Measurements from ENCODE around the gene BCHE. TPM values are rescaled to one million over a fixed set of nuclear protein-coding genes. Genes with fewer than 3 reads are reported as not detected.

The BCHE gene
- total RNA-seq, 2 experiments from 2014 or later: not detected

DNA sequence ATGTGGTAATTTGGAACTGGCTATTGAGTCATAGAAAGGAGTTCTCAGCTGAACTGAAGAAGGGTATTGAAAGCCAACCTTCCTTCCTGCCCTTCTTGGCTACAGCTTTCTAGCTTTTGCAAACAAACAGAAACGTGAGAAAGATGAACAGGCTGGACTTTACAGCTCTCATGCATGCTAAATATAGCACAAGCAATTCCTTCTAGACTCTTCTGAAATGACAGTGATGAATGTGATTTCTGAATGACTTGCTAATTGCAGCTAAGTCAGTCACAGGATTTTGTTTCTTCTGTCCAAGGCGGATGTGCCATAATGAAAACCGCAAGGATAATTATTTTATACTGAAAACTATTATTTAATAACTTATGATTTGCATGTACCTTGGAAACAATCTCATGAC is 36.3 kb downstream of the BCHE start:
- no peaks in the 10 kb centered on the region for H3K4me1 Mint-ChIP-seq
- H3K27ac Mint-ChIP-seq: no peak overlapping the region
- no peak overlapping the region for H3K4me3 Mint-ChIP-seq
- H3K27me3 Mint-ChIP-seq: no peaks in the 10 kb centered on the region
- DNase-seq: no peak
- ChIA-PET POLR2A (no interaction called here), CTCF (no interaction called here)
- peaks cover 7% of the 10 kb centered on the region for H3K9me3 Mint-ChIP-seq
- H3K36me3 Mint-ChIP-seq (ENCODE audit: low read depth): no peaks in the 10 kb centered on the region

DNA sequence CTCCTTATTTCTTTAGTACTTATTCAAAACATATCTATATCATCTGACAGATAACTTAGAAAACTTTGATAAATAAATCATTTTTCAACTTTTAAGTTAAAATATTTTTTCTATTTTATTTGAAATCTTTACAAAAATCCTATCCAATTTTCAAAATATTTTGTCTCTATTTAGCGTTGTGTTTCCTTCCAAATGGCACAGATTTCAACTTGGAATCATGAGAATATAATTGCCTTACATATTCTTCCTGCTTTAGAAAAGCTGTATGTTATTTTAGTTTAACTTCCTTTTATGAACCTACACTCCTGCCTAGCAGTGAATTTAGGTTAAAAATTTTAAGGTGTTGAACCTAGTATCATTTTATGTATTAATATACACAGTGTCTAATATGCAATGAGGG is 38.2 kb downstream of the BCHE start:
- CTCF ChIA-PET: no interaction called here
- peaks cover 7% of the 10 kb centered on the region for H3K9me3 Mint-ChIP-seq
- no peaks in the 10 kb centered on the region for H3K27me3 Mint-ChIP-seq
- no peak overlapping the region for H3K27ac Mint-ChIP-seq
- POLR2A ChIA-PET: no interaction called here
- H3K4me1 Mint-ChIP-seq: no peaks in the 10 kb centered on the region
- H3K4me3 Mint-ChIP-seq: no peak overlapping the region
- no peaks in the 10 kb centered on the region for H3K36me3 Mint-ChIP-seq (ENCODE audit: low read depth)
- DNase-seq: no peak

DNA sequence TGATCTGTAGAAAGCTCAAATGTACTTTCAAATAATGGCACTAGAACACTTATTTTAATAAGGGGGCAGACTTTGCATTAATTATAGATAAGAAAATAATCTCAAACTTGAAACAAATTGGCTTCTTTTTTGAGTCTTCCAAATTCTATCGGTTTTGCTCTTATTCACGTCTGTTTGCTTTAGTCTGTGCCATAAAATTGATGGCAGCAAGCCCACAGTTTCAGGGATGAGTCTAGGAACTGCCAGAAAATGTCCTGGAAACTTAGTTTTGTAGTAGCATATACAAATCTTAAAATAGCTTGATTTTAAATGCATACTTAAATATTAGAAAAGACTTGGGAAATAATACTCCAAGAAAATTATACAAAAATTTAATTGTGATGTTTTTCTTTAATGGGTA is 39.7 kb downstream of the BCHE start:
- no peaks in the 10 kb centered on the region for H3K36me3 Mint-ChIP-seq (ENCODE audit: low read depth)
- no peak overlapping the region for H3K27ac Mint-ChIP-seq
- POLR2A ChIA-PET: no interaction called here
- H3K27me3 Mint-ChIP-seq: no peaks in the 10 kb centered on the region
- CTCF ChIA-PET: no interaction called here
- no peak for DNase-seq
- H3K4me3 Mint-ChIP-seq: no peak overlapping the region
- H3K4me1 Mint-ChIP-seq: no peaks in the 10 kb centered on the region
- H3K9me3 Mint-ChIP-seq: peaks cover 12% of the 10 kb centered on the region

DNA sequence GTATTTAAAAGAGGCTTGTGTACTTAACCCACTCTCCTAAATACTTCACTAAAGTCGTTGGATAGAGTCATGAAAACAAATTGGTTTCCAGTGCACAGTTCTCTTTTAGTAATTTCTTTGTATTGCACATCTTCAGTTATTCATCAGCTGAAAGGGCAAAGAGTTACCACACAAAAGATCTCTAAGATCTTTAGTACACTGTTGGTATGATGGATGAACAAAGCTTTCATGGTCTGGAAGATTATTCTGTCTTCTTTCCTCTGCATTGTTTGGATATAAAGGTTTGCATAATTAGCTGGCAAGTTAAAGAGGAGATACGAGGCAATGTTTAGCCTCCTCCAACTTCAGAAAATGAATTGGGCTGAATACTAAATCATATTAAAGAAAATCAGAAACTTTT is 40.5 kb downstream of the BCHE start:
- H3K27ac Mint-ChIP-seq: no peak overlapping the region

DNA sequence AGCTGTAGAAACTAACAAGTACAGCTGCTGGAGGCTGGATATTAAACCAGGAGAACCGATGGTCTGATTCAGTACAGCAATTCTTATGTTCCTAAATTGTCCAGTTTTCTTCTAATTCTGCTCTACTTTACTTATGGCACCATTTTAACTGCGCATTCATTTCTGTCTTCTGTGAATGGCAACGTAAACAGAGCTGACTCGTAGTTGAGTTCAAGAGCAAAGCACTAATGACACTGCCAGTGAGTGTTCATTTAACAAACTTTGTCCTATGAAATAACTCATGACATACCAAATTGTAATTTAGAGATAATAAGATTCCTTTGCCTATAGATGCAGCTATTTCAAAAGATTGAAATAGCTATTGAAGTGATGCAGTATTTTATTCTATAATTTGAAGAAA is 48.7 kb downstream of the BCHE start:
- no peak for DNase-seq
- H3K27me3 Mint-ChIP-seq: no peaks in the 10 kb centered on the region
- H3K9me3 Mint-ChIP-seq: peaks cover 11% of the 10 kb centered on the region
- H3K27ac Mint-ChIP-seq: no peak overlapping the region
- CTCF ChIA-PET: no interaction called here
- H3K36me3 Mint-ChIP-seq (ENCODE audit: low read depth): no peaks in the 10 kb centered on the region
- no peak overlapping the region for H3K4me3 Mint-ChIP-seq
- no peaks in the 10 kb centered on the region for H3K4me1 Mint-ChIP-seq
- POLR2A ChIA-PET: no interaction called here

More for the DNA sequence above, 40.5 kb downstream of the BCHE start:
- ChIA-PET CTCF (no interaction called here), POLR2A (no interaction called here)
- H3K36me3 Mint-ChIP-seq (ENCODE audit: low read depth): no peaks in the 10 kb centered on the region
- DNase-seq: no peak
- no peaks in the 10 kb centered on the region for H3K4me1 Mint-ChIP-seq
- H3K9me3 Mint-ChIP-seq: peaks cover 10% of the 10 kb centered on the region
- H3K27me3 Mint-ChIP-seq: no peaks in the 10 kb centered on the region
- no peak overlapping the region for H3K4me3 Mint-ChIP-seq

DNA sequence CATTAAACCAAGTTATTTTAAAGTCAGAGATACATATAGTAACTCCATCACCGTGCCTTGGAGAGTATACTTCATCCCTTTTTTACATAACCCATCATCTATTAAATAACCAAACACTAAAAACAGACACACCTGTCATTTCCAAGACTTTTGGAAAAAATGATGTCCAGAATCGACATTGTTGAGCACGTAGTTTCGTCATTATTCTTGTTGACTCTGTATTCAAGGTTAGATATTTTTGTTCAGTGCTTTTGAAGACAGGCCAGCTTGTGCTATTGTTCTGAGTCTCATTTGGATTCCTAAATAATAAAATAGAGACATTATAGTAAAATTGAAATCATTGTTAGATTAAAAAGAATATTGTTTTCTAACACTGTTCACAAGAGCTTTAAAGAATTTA is 51.2 kb downstream of the BCHE start:
- ChIA-PET CTCF (no interaction called here), POLR2A (no interaction called here)
- Mint-ChIP-seq H3K9me3 (peaks cover 6% of the 10 kb centered on the region), H3K27me3 (no peaks in the 10 kb centered on the region), H3K4me1 (no peaks in the 10 kb centered on the region), H3K27ac (no peak overlapping the region), H3K36me3 (ENCODE audit: low read depth) (no peaks in the 10 kb centered on the region), H3K4me3 (no peak overlapping the region)
- DNase-seq: no peak

DNA sequence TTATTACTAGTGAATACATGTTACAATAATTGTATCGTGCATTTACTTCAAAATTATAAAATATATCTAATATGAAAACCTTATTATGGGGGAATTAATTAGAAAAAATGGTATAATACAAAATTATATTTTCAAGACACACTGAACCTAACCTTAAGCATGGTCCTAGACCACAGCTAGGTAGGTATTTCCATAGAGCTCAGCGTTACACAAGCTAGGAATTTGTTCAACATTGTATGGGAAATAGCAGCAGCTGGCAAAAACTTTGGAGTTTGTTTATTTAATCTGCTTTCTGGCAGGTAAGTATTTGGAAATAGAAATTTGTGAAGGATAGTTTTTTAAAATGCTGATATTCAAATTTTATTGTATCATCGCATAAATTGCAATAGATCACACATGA is 52.9 kb downstream of the BCHE start:
- Mint-ChIP-seq H3K9me3 (peaks cover 6% of the 10 kb centered on the region), H3K27ac (no peak overlapping the region), H3K4me3 (no peak overlapping the region), H3K36me3 (ENCODE audit: low read depth) (no peaks in the 10 kb centered on the region), H3K4me1 (no peaks in the 10 kb centered on the region), H3K27me3 (no peaks in the 10 kb centered on the region)
- ChIA-PET CTCF (no interaction called here), POLR2A (no interaction called here)
- DNase-seq: no peak

DNA sequence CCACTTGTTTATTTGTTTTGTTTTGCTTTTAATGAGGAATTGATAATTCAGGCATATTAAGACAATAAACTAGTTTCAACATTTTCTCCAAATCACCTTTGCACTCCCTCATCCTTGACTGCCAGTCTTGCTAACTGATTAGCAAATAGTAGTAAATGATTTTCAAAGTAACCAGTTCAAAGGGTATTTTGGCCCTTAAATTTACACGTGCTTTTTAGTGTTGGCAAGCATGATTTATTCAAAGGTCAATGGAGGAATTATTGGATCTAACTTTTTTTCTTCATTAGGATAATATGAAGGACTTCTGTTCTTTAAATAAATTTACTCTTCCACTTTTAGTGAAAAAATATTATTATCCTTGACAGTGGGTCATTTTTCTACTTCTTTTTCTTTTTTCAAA is 53.8 kb downstream of the BCHE start:
- Mint-ChIP-seq H3K36me3 (ENCODE audit: low read depth) (no peaks in the 10 kb centered on the region), H3K27ac (no peak overlapping the region), H3K4me1 (no peaks in the 10 kb centered on the region), H3K9me3 (peaks cover 6% of the 10 kb centered on the region), H3K4me3 (no peak overlapping the region), H3K27me3 (no peaks in the 10 kb centered on the region)
- ChIA-PET CTCF (no interaction called here), POLR2A (no interaction called here)
- DNase-seq: no peak

DNA sequence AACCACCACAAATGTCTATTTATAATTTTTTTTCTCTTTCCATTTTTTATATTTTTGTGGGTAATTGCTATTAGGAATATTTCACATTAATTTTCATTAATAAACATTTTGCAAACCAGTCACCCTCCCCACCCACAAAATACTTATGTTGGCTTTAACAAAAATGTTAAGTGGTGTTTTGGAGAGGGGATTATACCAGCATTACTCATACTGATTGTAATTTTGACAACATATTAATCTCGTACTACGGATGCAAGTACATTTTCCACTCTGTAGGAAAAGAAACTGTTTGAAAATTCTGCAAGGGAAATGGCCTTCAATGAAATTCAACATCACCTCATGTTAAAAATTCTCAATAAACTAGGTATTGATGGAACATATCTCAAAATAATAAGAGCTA is 58.3 kb downstream of the BCHE start:
- H3K27ac Mint-ChIP-seq: no peak overlapping the region
- no peaks in the 10 kb centered on the region for H3K36me3 Mint-ChIP-seq (ENCODE audit: low read depth)
- peaks cover 3% of the 10 kb centered on the region for H3K9me3 Mint-ChIP-seq
- DNase-seq: no peak
- H3K4me1 Mint-ChIP-seq: no peaks in the 10 kb centered on the region
- H3K4me3 Mint-ChIP-seq: no peak overlapping the region
- H3K27me3 Mint-ChIP-seq: no peaks in the 10 kb centered on the region
- ChIA-PET CTCF (no interaction called here), POLR2A (no interaction called here)

DNA sequence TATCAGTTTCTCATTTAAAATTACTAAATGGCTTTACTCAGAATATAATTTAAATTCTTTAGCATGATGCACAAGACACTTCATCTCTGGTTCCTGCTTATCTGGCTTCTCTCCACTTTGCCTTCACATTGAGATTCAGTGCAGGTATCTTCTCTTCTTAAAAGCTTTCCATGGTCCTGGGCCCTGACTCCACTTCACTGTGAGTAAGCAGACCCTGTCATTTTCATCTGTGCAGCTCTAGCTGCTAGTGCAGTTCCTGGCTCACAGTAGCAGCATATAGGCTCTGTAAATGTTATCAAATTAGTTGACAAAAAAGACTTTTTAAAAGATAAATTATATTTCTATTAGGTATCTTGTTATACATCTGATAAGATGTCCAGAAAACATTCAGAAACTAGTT is 58.8 kb downstream of the BCHE start:
- Mint-ChIP-seq H3K27me3 (no peaks in the 10 kb centered on the region), H3K27ac (no peak overlapping the region), H3K4me1 (no peaks in the 10 kb centered on the region), H3K9me3 (peaks cover 3% of the 10 kb centered on the region), H3K36me3 (ENCODE audit: low read depth) (no peaks in the 10 kb centered on the region), H3K4me3 (no peak overlapping the region)
- no peak for DNase-seq
- CTCF ChIA-PET: no interaction called here
- POLR2A ChIA-PET: no interaction called here

DNA sequence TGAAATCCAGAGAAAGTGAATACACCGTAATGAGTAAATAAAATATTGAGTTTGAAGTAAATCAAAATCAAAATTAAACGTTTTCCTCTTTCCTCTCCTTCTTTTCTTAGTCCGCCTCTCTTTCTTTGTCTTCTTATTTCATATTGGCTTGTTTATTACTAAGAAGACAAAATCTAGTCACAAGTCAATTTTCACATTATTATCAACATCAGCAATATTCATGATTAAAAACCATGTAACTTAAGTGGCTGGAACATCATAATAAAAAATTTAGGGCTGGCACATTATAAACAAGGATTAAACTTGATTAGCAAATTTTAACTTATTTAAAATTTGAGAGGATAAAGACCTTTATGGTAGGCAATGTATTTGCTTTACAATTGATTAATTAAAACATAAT is 61.4 kb downstream of the BCHE start:
- Mint-ChIP-seq H3K4me1 (no peaks in the 10 kb centered on the region), H3K27me3 (no peaks in the 10 kb centered on the region), H3K9me3 (no peaks in the 10 kb centered on the region), H3K36me3 (ENCODE audit: low read depth) (no peaks in the 10 kb centered on the region), H3K27ac (no peak overlapping the region), H3K4me3 (no peak overlapping the region)
- ChIA-PET POLR2A (no interaction called here), CTCF (no interaction called here)
- no peak for DNase-seq

DNA sequence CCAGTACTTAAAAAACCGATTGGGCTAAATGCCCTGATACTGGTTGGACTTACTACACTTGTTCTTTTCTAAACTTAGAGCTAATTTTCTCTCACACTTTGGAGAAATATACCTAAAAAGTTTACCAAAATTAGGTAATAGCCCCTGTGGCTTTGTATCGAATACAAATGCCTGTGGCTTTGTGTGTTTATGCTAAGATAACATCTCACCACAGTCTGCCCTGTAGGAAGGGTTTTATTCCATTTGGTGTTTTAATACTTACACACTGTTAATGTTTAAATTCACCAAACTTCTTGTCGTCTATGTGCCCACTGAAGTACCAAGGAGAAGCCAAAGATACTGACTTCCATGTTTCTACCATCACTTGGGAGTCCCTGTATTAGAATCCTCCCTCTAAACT is 66.4 kb downstream of the BCHE start:
- Mint-ChIP-seq H3K4me1 (no peaks in the 10 kb centered on the region), H3K27ac (no peak overlapping the region), H3K36me3 (ENCODE audit: low read depth) (no peaks in the 10 kb centered on the region), H3K9me3 (peaks cover 3% of the 10 kb centered on the region), H3K4me3 (no peak overlapping the region), H3K27me3 (no peaks in the 10 kb centered on the region)
- POLR2A ChIA-PET: no interaction called here
- CTCF ChIA-PET: no interaction called here
- DNase-seq: no peak

DNA sequence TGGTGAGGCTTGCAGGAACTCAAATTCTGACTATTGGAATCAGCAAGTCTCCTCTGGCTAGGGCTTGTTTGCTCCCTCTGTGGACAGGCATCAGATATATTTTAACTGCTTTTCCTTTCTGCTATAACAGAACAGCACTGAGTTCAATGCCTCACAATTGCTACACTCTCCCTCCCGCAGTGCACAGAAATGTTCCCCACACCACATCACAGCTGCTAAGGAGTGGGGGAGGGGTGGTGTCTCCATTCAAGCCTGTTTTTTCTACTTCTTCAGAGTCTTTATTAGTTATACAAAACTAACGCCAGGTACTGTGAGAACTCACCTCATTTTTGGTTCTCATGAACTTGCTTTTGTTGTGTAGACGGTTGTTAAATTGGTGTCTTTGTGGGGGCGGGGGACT is 68.5 kb downstream of the BCHE start:
- H3K36me3 Mint-ChIP-seq (ENCODE audit: low read depth): no peaks in the 10 kb centered on the region
- H3K9me3 Mint-ChIP-seq: peaks cover 3% of the 10 kb centered on the region
- no peaks in the 10 kb centered on the region for H3K27me3 Mint-ChIP-seq
- POLR2A ChIA-PET: no interaction called here
- no peak overlapping the region for H3K4me3 Mint-ChIP-seq
- H3K4me1 Mint-ChIP-seq: no peaks in the 10 kb centered on the region
- CTCF ChIA-PET: no interaction called here
- H3K27ac Mint-ChIP-seq: no peak overlapping the region
- DNase-seq: no peak

DNA sequence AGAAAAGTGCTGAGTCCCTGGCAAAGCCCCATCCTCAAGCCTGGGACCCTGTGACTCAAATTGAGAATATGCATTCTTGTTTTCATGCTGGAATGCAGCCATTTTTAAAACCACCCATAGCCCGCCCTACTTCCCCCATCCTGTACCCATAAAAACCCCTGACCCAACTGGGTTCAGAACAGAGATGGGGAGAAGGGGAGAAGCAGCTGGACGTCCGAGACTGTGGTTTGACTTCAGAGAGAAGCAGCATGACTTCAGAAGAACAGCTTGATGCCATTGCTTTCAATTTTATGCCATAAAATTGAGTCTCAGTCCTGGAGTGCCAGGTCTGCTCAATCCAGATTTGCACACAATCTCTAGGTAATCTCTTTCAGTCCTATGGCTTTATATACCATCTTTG is 78.2 kb downstream of the BCHE start:
- Mint-ChIP-seq H3K9me3 (peaks cover 3% of the 10 kb centered on the region), H3K4me3 (no peak overlapping the region), H3K27ac (no peak overlapping the region), H3K27me3 (no peaks in the 10 kb centered on the region), H3K36me3 (ENCODE audit: low read depth) (no peaks in the 10 kb centered on the region), H3K4me1 (no peaks in the 10 kb centered on the region)
- ChIA-PET CTCF (no interaction called here), POLR2A (no interaction called here)
- DNase-seq: no peak

DNA sequence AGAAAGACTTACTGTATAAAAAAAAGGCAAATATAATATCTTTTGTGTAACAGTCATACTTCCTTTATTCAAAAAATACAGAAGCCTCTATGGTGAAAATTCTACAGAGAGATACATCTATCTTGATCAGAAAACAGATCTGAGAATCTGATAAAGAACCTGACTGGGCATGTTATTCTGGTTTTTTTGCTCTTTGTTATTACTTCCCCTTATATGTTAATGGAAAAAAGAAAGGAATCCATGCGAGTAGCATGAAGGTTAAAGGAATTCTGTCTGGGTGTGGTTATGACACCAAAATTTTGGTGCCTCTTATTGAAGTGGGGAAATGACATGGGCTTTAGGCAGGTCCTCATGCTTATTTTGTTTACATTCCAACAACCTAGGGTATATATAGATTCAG is 81.7 kb downstream of the BCHE start:
- Mint-ChIP-seq H3K27ac (no peak overlapping the region), H3K9me3 (peaks cover 3% of the 10 kb centered on the region), H3K4me1 (no peaks in the 10 kb centered on the region), H3K4me3 (no peak overlapping the region), H3K27me3 (no peaks in the 10 kb centered on the region), H3K36me3 (ENCODE audit: low read depth) (no peaks in the 10 kb centered on the region)
- ChIA-PET POLR2A (no interaction called here), CTCF (no interaction called here)
- DNase-seq: no peak
